Peyer's patch (tissue), 4 donors: Measurements from ENCODE around the gene RAPGEF2. TPM values are rescaled to one million over a fixed set of nuclear protein-coding genes. Genes with fewer than 3 reads are reported as not detected.

Experiments
- DNase-seq, 3 donors: peaks; one replicate each; pipeline ENCODE4 v3.0.0-alpha.2; 2017 to 2019
- H3K27ac ChIP-seq, 4 donors: fragments of 200-600 bp; sonication (generic); one replicate each; pipeline ENCODE4 v1.5.1; 2016 to 2019
- H3K27me3 ChIP-seq, 2 donors: fragments of 200-600 bp; sonication (generic); one replicate each; pipeline ENCODE4 v1.5.1; 2019
- H3K36me3 ChIP-seq, 3 donors: fragments of 200-600 bp; sonication (generic); one replicate each; pipeline ENCODE4 v1.5.1; 2016 to 2019
- H3K4me1 ChIP-seq, 4 donors: fragments of 200-600 bp; sonication (generic); one replicate each; pipeline ENCODE4 v1.5.1; 2016 to 2019
- H3K4me3 ChIP-seq, 4 donors: fragments of 200-600 bp; sonication (generic); 1 replicate in 3 of 4; 2 replicates in 1 of 4; pipeline ENCODE4 v1.5.1; 2016 to 2019; ENCODE audit warnings: mild to moderate bottlenecking in 1 of 4
- H3K9me3 ChIP-seq, 4 donors: fragments of 200-600 bp; sonication (generic); one replicate each; pipeline ENCODE4 v1.5.1; 2016 to 2019; ENCODE audit warnings: mild to moderate bottlenecking in 1 of 4
- POLR2A ChIP-seq, 2 donors: fragments of 450-650 bp; IDR thresholded peaks; one replicate each; pipeline ENCODE4 v1.5.1; 2017; ENCODE audit warnings: antibody characterized with exemption in 2 of 2, mild to moderate bottlenecking in 2 of 2, moderate library complexity in 2 of 2
- total RNA-seq, 4 donors: library from RNA; depleted of rRNA; stranded (reverse); fragments of >200 nt; gene quantifications; one replicate each; pipeline ENCODE4 v1.1.0, GENCODE V29; 2016
- TF ChIP-seq, protein P1 (sequence below), 6 experiments: fragments of 450-650 bp in 4 of 6; fragments of 200-600 bp in 2 of 6; sonication (generic) in 1 of 6; IDR thresholded peaks; one replicate each; pipeline ENCODE4 v1.5.1; 2017 to 2019; ENCODE audit warnings: antibody characterized with exemption in 6 of 6, mild to moderate bottlenecking in 3 of 6, moderate library complexity in 1 of 6

Gene RAPGEF2
- total RNA-seq, 4 donors from 2014 or later, result 30.1 to 81.7 (median 41.4) TPM

DNA sequence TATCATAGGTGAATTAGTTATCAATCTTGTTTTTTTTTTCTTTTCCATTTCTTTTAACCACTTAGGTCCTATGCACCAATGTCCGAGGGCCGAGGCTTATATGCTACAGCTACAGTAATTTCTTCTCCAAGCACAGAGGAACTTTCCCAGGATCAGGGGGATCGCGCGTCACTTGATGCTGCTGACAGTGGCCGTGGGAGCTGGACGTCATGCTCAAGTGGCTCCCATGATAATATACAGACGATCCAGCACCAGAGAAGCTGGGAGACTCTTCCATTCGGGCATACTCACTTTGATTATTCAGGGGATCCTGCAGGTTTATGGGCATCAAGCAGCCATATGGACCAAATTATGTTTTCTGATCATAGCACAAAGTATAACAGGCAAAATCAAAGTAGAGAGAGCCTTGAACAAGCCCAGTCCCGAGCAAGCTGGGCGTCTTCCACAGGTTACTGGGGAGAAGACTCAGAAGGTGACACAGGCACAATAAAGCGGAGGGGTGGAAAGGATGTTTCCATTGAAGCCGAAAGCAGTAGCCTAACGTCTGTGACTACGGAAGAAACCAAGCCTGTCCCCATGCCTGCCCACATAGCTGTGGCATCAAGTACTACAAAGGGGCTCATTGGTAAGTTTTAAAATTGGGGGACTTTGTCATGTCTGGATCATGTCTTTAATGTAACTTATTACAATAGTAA lies 250.7 kb downstream of the RAPGEF2 start:
- TF ChIP-seq, protein P1, sequence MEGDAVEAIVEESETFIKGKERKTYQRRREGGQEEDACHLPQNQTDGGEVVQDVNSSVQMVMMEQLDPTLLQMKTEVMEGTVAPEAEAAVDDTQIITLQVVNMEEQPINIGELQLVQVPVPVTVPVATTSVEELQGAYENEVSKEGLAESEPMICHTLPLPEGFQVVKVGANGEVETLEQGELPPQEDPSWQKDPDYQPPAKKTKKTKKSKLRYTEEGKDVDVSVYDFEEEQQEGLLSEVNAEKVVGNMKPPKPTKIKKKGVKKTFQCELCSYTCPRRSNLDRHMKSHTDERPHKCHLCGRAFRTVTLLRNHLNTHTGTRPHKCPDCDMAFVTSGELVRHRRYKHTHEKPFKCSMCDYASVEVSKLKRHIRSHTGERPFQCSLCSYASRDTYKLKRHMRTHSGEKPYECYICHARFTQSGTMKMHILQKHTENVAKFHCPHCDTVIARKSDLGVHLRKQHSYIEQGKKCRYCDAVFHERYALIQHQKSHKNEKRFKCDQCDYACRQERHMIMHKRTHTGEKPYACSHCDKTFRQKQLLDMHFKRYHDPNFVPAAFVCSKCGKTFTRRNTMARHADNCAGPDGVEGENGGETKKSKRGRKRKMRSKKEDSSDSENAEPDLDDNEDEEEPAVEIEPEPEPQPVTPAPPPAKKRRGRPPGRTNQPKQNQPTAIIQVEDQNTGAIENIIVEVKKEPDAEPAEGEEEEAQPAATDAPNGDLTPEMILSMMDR (IDR thresholded peaks at IDR 0.05), result no peak
- TF ChIP-seq POLR2A (IDR thresholded peaks at IDR 0.05), result no peak
- Histone ChIP-seq H3K4me3 (no peak overlapping the region), H3K27ac (no peak overlapping the region), H3K9me3 (no peaks in the 10 kb centered on the region), H3K4me1 (no peaks in the 10 kb centered on the region), H3K27me3 (no peaks in the 10 kb centered on the region), H3K36me3 (peaks cover 0 to 89% (median 0%) of the 10 kb centered on the region in 3 donors)
- no peak for DNase-seq

DNA sequence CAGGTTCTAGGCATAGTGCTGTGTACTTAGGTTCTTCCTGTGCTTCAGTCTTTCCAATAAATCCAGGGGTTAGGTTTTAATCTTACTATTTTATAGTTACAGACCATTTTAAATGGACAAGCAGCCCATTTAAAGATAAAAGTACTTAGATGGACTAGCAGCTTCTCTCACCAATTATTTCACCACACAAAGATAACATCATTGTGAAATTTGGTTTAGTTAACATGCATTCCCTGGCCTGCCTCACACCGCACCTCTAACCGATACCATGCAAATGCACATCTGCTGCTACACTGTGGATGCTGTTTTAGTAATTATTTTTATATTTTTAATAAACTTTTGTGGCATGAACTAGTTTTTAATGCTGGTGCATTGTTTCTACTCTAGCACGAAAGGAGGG lies 252.6 kb downstream of the RAPGEF2 start:
- Histone ChIP-seq H3K4me1 (no peaks in the 10 kb centered on the region), H3K27me3 (no peaks in the 10 kb centered on the region), H3K36me3 (peaks cover 0 to 97% (median 0%) of the 10 kb centered on the region in 3 donors), H3K4me3 (no peak overlapping the region), H3K9me3 (no peaks in the 10 kb centered on the region), H3K27ac (no peak overlapping the region)
- no peak for TF ChIP-seq POLR2A (IDR thresholded peaks at IDR 0.05)
- TF ChIP-seq, protein P1 (IDR thresholded peaks at IDR 0.05), result no peak
- no peak for DNase-seq

DNA sequence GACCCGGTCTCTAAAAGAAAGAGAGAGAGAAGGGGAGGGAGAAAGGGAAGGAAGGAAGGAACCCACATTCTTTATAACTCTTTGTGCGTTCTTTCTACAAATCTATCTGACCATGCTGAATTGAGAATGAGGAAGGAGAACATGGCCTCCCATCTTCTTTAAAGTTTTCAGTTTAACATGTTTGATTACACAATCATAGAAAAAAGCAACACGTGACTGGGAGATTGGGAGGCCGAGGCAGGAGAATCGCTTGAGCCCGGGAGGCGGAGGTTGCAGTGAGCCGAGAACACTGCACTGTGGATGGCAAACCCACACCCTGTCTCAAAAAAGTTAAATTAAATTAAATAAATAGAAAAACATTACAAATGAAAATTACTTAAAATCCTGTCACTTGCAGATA lies 254.5 kb downstream of the RAPGEF2 start:
- no peak for DNase-seq
- Histone ChIP-seq H3K27ac (no peak overlapping the region), H3K9me3 (no peaks in the 10 kb centered on the region), H3K4me1 (no peaks in the 10 kb centered on the region), H3K27me3 (no peaks in the 10 kb centered on the region), H3K4me3 (no peak overlapping the region), H3K36me3 (peaks cover 0 to 85% (median 0%) of the 10 kb centered on the region in 3 donors)
- TF ChIP-seq, protein P1 (IDR thresholded peaks at IDR 0.05), result no peak
- no peak for TF ChIP-seq POLR2A (IDR thresholded peaks at IDR 0.05)

DNA sequence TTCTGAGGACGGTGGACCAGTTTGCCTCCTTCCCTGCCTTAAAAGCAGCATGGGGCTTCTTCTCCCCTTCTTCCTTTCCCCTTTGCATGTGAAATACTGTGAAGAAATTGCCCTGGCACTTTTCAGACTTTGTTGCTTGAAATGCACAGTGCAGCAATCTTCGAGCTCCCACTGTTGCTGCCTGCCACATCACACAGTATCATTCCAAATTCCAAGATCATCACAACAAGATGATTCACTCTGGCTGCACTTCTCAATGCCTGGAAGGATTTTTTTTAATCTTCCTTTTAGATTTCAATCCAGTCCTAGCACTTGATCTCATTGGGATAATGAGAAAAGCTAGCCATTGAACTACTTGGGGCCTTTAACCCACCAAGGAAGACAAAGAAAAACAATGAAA lies 255.3 kb downstream of the RAPGEF2 start:
- Histone ChIP-seq H3K36me3 (peaks cover 0 to 76% (median 0%) of the 10 kb centered on the region in 3 donors), H3K4me3 (no peak overlapping the region), H3K4me1 (no peaks in the 10 kb centered on the region), H3K27me3 (no peaks in the 10 kb centered on the region), H3K9me3 (no peaks in the 10 kb centered on the region), H3K27ac (no peak overlapping the region)
- TF ChIP-seq POLR2A (IDR thresholded peaks at IDR 0.05), result no peak
- TF ChIP-seq, protein P1 (IDR thresholded peaks at IDR 0.05), result no peak
- no peak for DNase-seq

DNA sequence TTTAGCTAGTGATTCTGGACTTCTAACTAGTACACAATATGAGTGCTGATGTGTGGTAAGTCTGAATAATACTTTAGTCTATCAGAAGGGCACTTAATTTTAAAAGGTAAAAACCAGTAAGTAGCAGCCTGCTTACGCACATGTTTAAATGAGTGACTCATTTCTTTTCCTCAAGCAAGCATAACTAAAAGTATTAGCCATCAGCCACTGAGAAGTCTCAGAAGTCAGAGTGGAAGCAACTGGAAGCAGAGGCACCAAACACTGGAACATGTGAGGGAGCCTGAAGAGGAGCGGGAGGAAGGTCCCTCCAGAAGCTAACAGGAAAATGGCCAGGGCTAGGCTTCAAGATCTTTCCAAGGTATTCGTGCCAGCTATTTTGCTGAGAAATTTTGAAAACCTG lies 257.7 kb downstream of the RAPGEF2 start:
- no peak for DNase-seq
- Histone ChIP-seq H3K4me3 (no peak overlapping the region), H3K27me3 (no peaks in the 10 kb centered on the region), H3K27ac (no peak overlapping the region), H3K36me3 (peaks cover 0 to 53% (median 0%) of the 10 kb centered on the region in 3 donors), H3K4me1 (no peaks in the 10 kb centered on the region), H3K9me3 (no peaks in the 10 kb centered on the region)
- TF ChIP-seq, protein P1 (IDR thresholded peaks at IDR 0.05), result no peak
- TF ChIP-seq POLR2A (IDR thresholded peaks at IDR 0.05), result no peak
